Fibroblast of lung (primary cell): Measurements from ENCODE around the gene UGT1A1. TPM values are rescaled to one million over a fixed set of nuclear protein-coding genes. Genes with fewer than 3 reads are reported as not detected.

Source experiments
- DNase-seq, 2 donors: peaks; one replicate each; pipeline versions ENCODE4 v3.0.0 to v3.0.0-alpha.2; 2010; ENCODE audit warnings: low read depth in 2 of 2
- H2AFZ ChIP-seq: 2 replicates; pipeline ENCODE4 v1.5.1; 2012; ENCODE audit warnings: low read length, control low read depth, inconsistent platforms
- H3K27ac ChIP-seq: 2 replicates; pipeline ENCODE4 v1.5.1; 2011; ENCODE audit warnings: low read length, control low read depth; ENCODE audit not compliant: insufficient read depth
- H3K27me3 ChIP-seq: 2 replicates; pipeline ENCODE4 v1.5.1; 2011; ENCODE audit warnings: mild to moderate bottlenecking, low read length; ENCODE audit not compliant: control insufficient read depth, insufficient read depth
- H3K36me3 ChIP-seq: 2 replicates; pipeline ENCODE4 v1.5.1; 2011; ENCODE audit warnings: low read length; ENCODE audit not compliant: control insufficient read depth, insufficient read depth
- H3K4me1 ChIP-seq: 2 replicates; pipeline ENCODE4 v1.5.1; 2011; ENCODE audit warnings: low read length; ENCODE audit not compliant: control insufficient read depth, insufficient read depth; ENCODE audit errors: extremely low read depth
- H3K4me2 ChIP-seq: 2 replicates; pipeline ENCODE4 v1.5.1; 2011; ENCODE audit warnings: low read length, control low read depth; ENCODE audit not compliant: insufficient read depth; ENCODE audit errors: extremely low read depth
- H3K4me3 ChIP-seq, 4 experiments: fragments of 200-600 bp in 1 of 4; sonication (generic) in 1 of 4; replicated peaks in 1 of 4; 2 replicates each; pipeline ENCODE4 v1.5.1; 2011 to 2016; ENCODE audit warnings: low read length in 4 of 4, low read depth in 3 of 4, mild to moderate bottlenecking in 3 of 4, control low read depth in 2 of 4, inconsistent platforms in 1 of 4, mixed read lengths in 1 of 4; ENCODE audit not compliant: insufficient read depth in 1 of 4; ENCODE audit errors: control extremely low read depth in 1 of 4
- H3K79me2 ChIP-seq: 2 replicates; pipeline ENCODE4 v1.5.1; 2012; ENCODE audit warnings: mild to moderate bottlenecking, low read length, inconsistent platforms; ENCODE audit not compliant: control insufficient read depth, insufficient read depth
- H3K9ac ChIP-seq: 2 replicates; pipeline ENCODE4 v1.5.1; 2011; ENCODE audit warnings: mild to moderate bottlenecking, low read length, control low read depth; ENCODE audit not compliant: insufficient read depth
- H3K9me3 ChIP-seq: 2 replicates; pipeline ENCODE4 v1.5.1; 2012; ENCODE audit warnings: low read depth, low read length; ENCODE audit not compliant: control insufficient read depth, insufficient read depth
- H4K20me1 ChIP-seq: 2 replicates; pipeline ENCODE4 v1.5.1; 2011; ENCODE audit warnings: low read length; ENCODE audit not compliant: control insufficient read depth, insufficient read depth; ENCODE audit errors: extremely low read depth
- CTCF ChIP-seq, 2 donors: IDR thresholded peaks in 1 of 2; conservative IDR thresholded peaks in 1 of 2; 1 replicate in 1 of 2; 2 replicates in 1 of 2; pipeline ENCODE4 v1.5.1; 2011 to 2012; ENCODE audit warnings: low read length in 2 of 2, control low read depth in 1 of 2, inconsistent platforms in 1 of 2, low read depth in 1 of 2, mild to moderate bottlenecking in 1 of 2
- EZH2 ChIP-seq: IDR thresholded peaks from 2 replicates; pipeline ENCODE4 v1.5.1; 2012; ENCODE audit warnings: low read length, control low read depth, mild to moderate bottlenecking; ENCODE audit errors: missing control alignments
- polyA plus RNA-seq, 2 donors: library from polyadenylated mRNA; depleted of rRNA in 1 of 2; stranded (reverse) in 1 of 2; unstranded in 1 of 2; fragments of >200 nt; gene quantifications; 2 replicates each; pipeline ENCODE4 v1.2.1, GENCODE V29; 2011 to 2012; ENCODE audit warnings: missing spikeins in 1 of 2
- total RNA-seq: library from RNA; depleted of rRNA; stranded (reverse); fragments of >200 nt; gene quantifications from 2 replicates; pipeline ENCODE4 v1.2.1, GENCODE V29; 2014

Gene UGT1A1
- total and polyA plus RNA-seq, 2 donors (not counting 1 experiment from before 2014, with no cell fraction given), result not detected

- H3K9me3 ChIP-seq, result no peaks in the 10 kb centered on the region
- H4K20me1 ChIP-seq, result no peaks in the 10 kb centered on the region
- no peaks in the 10 kb centered on the region for H3K79me2 ChIP-seq
- no peak overlapping the region for H3K4me2 ChIP-seq
- no peak overlapping the region for H3K4me3 ChIP-seq
- no peaks in the 10 kb centered on the region for H3K27me3 ChIP-seq
- H3K27ac ChIP-seq, result no peak overlapping the region
- no peaks in the 10 kb centered on the region for H3K36me3 ChIP-seq
- H3K9ac ChIP-seq, result no peak overlapping the region
- H2AFZ ChIP-seq, result no peak overlapping the region
- TF ChIP-seq EZH2, result no peak
- TF ChIP-seq CTCF (conservative IDR thresholded peaks at IDR 0.05 in 1 of 2, IDR thresholded peaks at IDR 0.05 in 1 of 2; ENCODE audit: low read depth in 1 of 2, low read length in 2 of 2), result no peak
- DNase-seq, result no peak
- H3K4me1 ChIP-seq, result no peaks in the 10 kb centered on the region
Observed at GRCh38 chr2:233791151-233791882, 31.2 kb downstream of the UGT1A1 start.

- no peak overlapping the region for H3K9ac ChIP-seq
- H2AFZ ChIP-seq, result no peak overlapping the region
- DNase-seq, result no peak
- H3K36me3 ChIP-seq, result no peaks in the 10 kb centered on the region
- no peak overlapping the region for H3K27ac ChIP-seq
- no peaks in the 10 kb centered on the region for H3K79me2 ChIP-seq
- no peaks in the 10 kb centered on the region for H4K20me1 ChIP-seq
- no peaks in the 10 kb centered on the region for H3K27me3 ChIP-seq
- H3K4me3 ChIP-seq, result no peak overlapping the region
- H3K9me3 ChIP-seq, result no peaks in the 10 kb centered on the region
- H3K4me2 ChIP-seq, result no peak overlapping the region
- TF ChIP-seq EZH2 (no peak), CTCF (conservative IDR thresholded peaks at IDR 0.05 in 1 of 2, IDR thresholded peaks at IDR 0.05 in 1 of 2; ENCODE audit: low read depth in 1 of 2, low read length in 2 of 2) (no peak)
- no peaks in the 10 kb centered on the region for H3K4me1 ChIP-seq
Observed at GRCh38 chr2:233791883-233792329, 31.8 kb downstream of the UGT1A1 start.

- no peaks in the 10 kb centered on the region for H3K36me3 ChIP-seq
- H3K79me2 ChIP-seq, result no peaks in the 10 kb centered on the region
- no peak overlapping the region for H3K4me3 ChIP-seq
- no peaks in the 10 kb centered on the region for H3K27me3 ChIP-seq
- TF ChIP-seq EZH2 (no peak), CTCF (conservative IDR thresholded peaks at IDR 0.05 in 1 of 2, IDR thresholded peaks at IDR 0.05 in 1 of 2; ENCODE audit: low read depth in 1 of 2, low read length in 2 of 2) (no peak)
- no peak overlapping the region for H2AFZ ChIP-seq
- no peak overlapping the region for H3K9ac ChIP-seq
- no peaks in the 10 kb centered on the region for H3K4me1 ChIP-seq
- no peaks in the 10 kb centered on the region for H4K20me1 ChIP-seq
- H3K27ac ChIP-seq, result no peak overlapping the region
- no peaks in the 10 kb centered on the region for H3K9me3 ChIP-seq
- no peak for DNase-seq
- H3K4me2 ChIP-seq, result no peak overlapping the region
Observed at GRCh38 chr2:233792720-233793119, 32.6 kb downstream of the UGT1A1 start.
